ENCODE results near the gene IGF2BP1. TPM values are rescaled to one million over a fixed set of nuclear protein-coding genes. Genes with fewer than 3 reads are reported as not detected.

The IGF2BP1 gene
- polyA plus RNA-seq, 1 donor from 2014 or later: 13.0 TPM

GRCh38 chr17:49054342-49055092 is 57.3 kb downstream of the IGF2BP1 start:
- no peaks in the 10 kb centered on the region for H4K20me1 ChIP-seq (ENCODE audit: insufficient read depth)
- no peak overlapping the region for H3K9ac ChIP-seq (ENCODE audit: low read length)
- no peaks in the 10 kb centered on the region for H3K79me2 ChIP-seq (replicated peaks; ENCODE audit: insufficient read depth, low read length)
- no peaks in the 10 kb centered on the region for H3K36me3 ChIP-seq (ENCODE audit: insufficient read depth, low read length)
- no peak overlapping the region for H3K27ac ChIP-seq (ENCODE audit: low read length)
- TF ChIP-seq POLR2AphosphoS5 (IDR thresholded peaks at IDR 0.05) (no peak), MXI1 (conservative IDR thresholded peaks at IDR 0.05; ENCODE audit: poor library complexity, severe bottlenecking) (no peak), EP300 (conservative IDR thresholded peaks at IDR 0.05; ENCODE audit: poor library complexity, severe bottlenecking) (no peak), TAF1 (IDR thresholded peaks at IDR 0.05; ENCODE audit: low read depth) (no peak), SMC3 (conservative IDR thresholded peaks at IDR 0.05; ENCODE audit: poor library complexity) (no peak), CTCF (IDR thresholded peaks at IDR 0.05; ENCODE audit: poor library complexity, severe bottlenecking) (no peak), REST (IDR thresholded peaks at IDR 0.05; ENCODE audit: borderline replicate concordance) (no peak), EZH2 (IDR thresholded peaks at IDR 0.05; ENCODE audit: borderline replicate concordance, insufficient read depth, low read length, poor library complexity, severe bottlenecking) (no peak), RAD21 (conservative IDR thresholded peaks at IDR 0.05) (no peak)
- no peaks in the 10 kb centered on the region for H3K9me2 ChIP-seq (ENCODE audit: insufficient read depth, low read length)
- H3K27me3 ChIP-seq (ENCODE audit: insufficient read depth, low read depth, low read length): no peaks in the 10 kb centered on the region
- H3K4me3 ChIP-seq (ENCODE audit: low read length): no peak overlapping the region
- no peaks in the 10 kb centered on the region for H3F3A ChIP-seq (ENCODE audit: insufficient read depth, low read length, poor library complexity, severe bottlenecking)
- H3K9me3 ChIP-seq (ENCODE audit: low read length): no peaks in the 10 kb centered on the region
- no peak overlapping the region for H3K4me2 ChIP-seq (ENCODE audit: low read length)
- no peak overlapping the region for H2AFZ ChIP-seq (ENCODE audit: low read depth, low read length)

- Histone ChIP-seq H3K36me3 (ENCODE audit: insufficient read depth, low read length) (no peaks in the 10 kb centered on the region), H3K9ac (ENCODE audit: low read length) (no peak overlapping the region), H3F3A (ENCODE audit: insufficient read depth, low read length, poor library complexity, severe bottlenecking) (no peaks in the 10 kb centered on the region), H3K9me3 (ENCODE audit: low read length) (no peaks in the 10 kb centered on the region), H3K27ac (ENCODE audit: low read length) (no peak overlapping the region), H4K20me1 (ENCODE audit: insufficient read depth) (no peaks in the 10 kb centered on the region), H2AFZ (ENCODE audit: low read depth, low read length) (no peak overlapping the region), H3K4me2 (ENCODE audit: low read length) (no peak overlapping the region), H3K9me2 (ENCODE audit: insufficient read depth, low read length) (no peaks in the 10 kb centered on the region), H3K79me2 (replicated peaks; ENCODE audit: insufficient read depth, low read length) (no peaks in the 10 kb centered on the region), H3K4me3 (ENCODE audit: low read length) (no peak overlapping the region), H3K27me3 (ENCODE audit: insufficient read depth, low read depth, low read length) (no peaks in the 10 kb centered on the region)
- no peak for TF ChIP-seq POLR2AphosphoS5 (IDR thresholded peaks at IDR 0.05)
- no peak for TF ChIP-seq EZH2 (IDR thresholded peaks at IDR 0.05; ENCODE audit: borderline replicate concordance, insufficient read depth, low read length, poor library complexity, severe bottlenecking)
- no peak for TF ChIP-seq MXI1 (conservative IDR thresholded peaks at IDR 0.05; ENCODE audit: poor library complexity, severe bottlenecking)
- TF ChIP-seq REST (IDR thresholded peaks at IDR 0.05; ENCODE audit: borderline replicate concordance): no peak
- no peak for TF ChIP-seq EP300 (conservative IDR thresholded peaks at IDR 0.05; ENCODE audit: poor library complexity, severe bottlenecking)
- no peak for TF ChIP-seq CTCF (IDR thresholded peaks at IDR 0.05; ENCODE audit: poor library complexity, severe bottlenecking)
- TF ChIP-seq TAF1 (IDR thresholded peaks at IDR 0.05; ENCODE audit: low read depth): no peak
- no peak for TF ChIP-seq RAD21 (conservative IDR thresholded peaks at IDR 0.05)
- no peak for TF ChIP-seq SMC3 (conservative IDR thresholded peaks at IDR 0.05; ENCODE audit: poor library complexity)
Observed at GRCh38 chr17:49055181-49055927, 58.2 kb downstream of the IGF2BP1 start.

Measured in neural cell (in vitro differentiated cells).